Measurements from ENCODE around the gene TTLL4.
"Not testable (repeated sequence)": the region's sequence is repeated elsewhere in the genome, so short reads cannot be mapped to it uniquely, and the experiment has no call there.

TTLL4 gene

DNA sequence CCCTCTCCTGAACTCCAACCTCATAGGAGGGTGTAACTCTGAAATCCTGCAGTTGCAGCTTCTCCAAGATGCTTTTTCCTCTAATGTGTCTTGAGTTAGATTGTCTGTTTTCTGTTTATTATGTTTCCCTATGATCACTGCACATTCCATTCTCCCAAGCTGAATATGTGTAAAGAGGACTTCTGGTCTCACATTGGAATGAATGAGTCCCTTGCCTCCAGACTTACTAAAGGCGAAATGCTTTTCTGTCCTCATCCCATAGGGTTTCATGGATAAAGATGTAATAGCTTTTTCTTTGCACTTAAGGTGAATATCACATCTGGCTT is 35.8 kb downstream of the TTLL4 start:
- no peak for DNase-seq

DNA sequence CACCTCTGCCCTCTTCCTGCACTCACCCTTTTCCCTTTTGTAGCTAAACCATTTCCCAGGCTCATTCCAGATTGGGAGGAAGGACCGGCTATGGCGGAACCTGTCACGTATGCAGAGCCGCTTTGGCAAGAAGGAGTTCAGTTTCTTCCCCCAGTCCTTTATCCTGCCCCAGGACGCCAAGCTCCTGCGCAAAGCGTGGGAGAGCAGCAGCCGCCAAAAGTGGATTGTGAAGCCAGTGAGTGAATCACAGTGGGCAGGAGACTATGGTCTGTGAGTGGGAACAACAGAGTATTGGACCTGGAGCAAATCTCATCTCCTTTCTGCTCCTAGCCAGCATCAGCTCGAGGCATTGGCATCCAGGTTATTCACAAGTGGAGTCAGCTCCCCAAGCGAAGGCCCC is 36.3 kb downstream of the TTLL4 start:
- no peak for DNase-seq

DNA sequence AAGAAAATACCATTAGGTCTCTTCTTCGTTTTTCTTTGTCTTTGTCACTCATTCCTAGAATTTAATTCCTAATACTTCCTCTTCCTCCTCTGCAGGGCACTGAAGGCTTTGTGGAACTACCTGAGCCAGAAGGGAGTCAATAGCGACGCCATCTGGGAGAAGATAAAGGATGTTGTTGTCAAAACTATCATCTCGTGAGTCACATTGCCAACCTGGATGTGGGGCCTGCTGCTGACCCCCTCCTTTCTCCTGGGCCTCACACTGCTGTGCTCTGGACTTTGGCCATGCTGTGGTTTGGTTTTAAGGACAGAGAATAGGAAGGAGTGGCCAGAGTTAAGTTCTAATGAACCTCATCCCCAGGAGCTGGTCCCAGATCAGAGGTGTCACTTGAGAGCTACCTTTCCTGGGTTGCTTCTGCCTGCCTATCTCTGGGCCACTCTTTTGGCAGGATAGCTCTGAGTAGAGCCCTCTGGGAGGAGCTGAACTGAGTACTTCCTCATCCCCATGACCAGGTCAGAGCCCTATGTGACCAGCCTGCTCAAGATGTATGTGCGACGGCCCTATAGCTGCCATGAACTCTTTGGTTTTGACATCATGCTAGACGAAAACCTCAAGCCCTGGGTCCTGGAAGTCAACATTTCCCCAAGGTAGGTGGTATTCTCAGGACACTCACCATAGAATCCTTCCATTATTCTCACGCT is 38.3 kb downstream of the TTLL4 start:
- DNase-seq = no peak

DNA sequence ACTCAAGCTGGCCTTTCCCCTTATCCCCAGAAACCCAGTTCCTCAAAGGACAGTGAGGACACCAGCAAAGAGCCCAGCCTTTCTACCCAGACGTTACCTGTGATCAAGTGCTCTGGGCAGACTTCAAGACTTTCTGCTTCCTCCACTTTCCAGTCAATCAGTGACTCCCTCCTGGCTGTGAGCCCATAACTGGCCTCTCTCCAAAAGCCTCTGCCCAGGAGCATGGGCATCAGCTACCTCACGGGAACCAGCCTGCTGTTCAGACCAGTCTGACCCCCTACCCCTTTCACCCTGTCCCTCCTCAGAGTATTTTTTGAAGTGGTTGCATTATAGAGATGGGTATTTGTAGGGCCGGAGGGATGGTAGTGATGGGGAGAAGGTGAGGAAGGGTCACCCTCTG is 43.6 kb downstream of the TTLL4 start:
- no peak for DNase-seq

DNA sequence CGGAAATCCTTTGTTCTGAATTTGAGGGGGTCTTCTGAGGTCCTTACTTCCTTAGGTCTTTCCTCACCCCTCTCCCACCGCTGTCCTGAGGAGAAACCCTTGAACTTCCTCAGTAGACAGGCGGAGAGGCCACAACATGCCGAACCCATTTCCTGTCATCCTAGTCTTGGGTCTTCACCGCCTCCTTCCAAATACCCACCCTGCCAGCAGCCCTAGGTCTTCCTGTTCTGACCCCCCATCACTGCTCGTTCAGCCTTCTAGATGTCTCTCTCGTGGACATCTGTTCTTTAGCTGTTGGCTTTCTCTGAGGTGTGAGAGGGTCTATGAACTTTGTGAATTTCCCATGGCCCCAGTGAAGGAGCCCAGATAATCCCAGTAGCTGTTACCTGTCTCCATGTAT is 44.1 kb downstream of the TTLL4 start:
- no peak for DNase-seq

DNA sequence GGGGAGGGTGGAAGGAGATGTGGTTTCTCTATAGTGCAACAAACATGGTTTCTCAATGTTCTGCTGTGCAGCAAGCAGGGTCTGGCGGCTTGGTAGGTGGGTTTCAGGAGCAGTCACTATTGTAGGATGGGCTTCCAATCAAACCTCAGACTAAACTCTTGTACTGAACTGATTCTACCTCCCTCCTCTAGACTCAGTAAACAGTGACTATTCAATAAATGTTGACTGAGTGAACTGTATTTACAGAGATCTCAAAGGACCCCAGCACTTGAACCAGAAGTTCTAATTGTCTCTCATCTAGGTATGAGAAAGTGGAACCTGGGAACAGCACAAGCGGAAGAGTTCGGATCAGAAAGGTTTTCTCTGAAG is 44.5 kb downstream of the TTLL4 start:
- no peak for DNase-seq

DNA sequence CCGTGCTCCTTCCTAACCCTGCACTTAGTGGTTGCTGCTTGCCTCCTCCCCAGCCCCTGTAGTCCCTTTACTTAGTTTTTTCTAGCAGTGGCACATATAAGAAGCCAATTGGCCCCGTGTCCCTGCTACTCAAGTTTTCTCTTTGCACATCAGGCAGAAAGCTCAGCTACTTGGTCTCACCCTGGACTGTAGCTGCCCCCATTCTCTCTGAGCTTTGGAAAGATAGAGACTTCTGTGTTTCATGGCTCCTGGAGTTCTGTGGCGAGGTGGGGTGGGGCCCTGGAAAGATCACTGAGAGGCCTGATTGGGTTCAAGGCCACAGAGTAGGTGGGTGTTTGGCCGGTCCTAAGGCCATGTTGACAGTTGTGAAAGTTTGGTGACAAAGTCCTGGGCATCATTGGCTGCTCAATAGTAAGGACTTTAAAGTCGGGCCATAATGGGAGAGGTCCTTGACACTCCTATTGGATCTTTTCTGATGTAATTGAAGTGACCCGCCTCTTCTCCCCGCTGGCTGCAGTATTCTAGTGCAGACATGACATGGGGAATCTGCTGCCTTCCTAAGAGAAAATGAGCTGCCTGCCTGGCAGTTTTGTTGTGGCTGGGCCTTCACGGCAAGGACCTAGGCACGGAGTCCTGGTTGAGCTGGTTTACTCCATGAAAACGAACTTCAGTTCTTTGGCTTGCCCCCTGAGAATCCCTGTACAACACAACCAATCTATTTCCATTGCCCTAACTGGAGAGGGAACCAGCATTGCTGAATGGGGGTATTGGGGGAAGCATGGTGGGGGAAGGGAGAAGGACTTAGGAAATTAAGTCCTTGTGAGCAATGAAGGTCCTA is 45.2 kb downstream of the TTLL4 start:
- DNase-seq = no peak

DNA sequence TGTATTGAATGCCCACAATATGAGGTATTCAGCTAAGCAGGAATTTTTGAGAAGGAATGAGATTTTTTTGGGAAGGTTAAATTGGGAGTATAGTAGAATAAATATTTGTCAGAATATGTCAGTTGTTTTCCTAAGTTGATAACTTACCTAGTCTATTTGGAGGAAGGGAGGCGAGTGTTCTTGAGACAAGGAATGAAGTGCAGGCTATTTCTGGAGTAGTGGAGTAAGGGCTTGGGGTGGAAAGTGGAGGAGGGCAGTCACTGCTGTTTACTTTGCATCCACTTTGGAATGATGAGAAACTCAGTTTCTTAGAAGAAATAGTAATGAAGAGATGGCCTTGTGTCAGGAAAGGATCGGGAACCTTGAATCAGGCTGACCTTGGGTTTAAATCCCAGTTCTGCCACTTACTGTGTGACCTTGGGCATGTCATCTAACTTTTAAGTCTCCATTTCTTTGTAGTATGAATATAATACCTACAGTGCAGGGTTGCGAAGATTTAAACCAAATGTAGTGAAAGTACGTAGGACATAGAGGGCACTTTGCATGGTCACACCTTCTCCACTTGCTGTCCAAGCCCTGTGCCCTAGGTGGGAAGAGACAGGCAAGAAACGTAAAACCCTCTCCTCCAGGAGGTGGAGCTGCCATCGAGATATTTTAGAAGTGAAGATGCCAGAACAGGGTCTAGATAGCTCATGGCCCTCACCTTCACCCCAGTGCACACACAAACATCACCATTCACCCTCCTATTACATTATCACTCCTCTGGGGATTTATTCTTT is 46.2 kb downstream of the TTLL4 start:
- no peak for DNase-seq

DNA sequence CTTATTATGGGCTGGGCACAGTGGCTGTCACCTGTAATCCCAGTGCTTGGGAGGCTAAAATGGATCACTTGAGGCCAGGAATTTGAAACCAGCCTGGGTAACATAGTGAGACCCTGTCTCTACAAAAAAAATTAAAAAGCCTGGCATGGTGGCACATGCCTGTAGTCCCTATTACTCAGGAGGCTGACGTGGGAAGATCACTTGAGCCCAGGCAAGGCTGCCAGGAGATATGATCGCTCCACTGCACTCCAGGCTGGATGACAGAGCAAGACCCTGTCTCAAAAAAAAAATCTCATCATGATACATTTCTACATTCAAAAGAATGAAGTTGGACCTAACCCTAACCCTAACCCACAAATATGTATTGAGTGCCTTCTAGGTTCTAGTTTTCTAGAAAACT is 51.2 kb downstream of the TTLL4 start:
- no peak for DNase-seq

DNA sequence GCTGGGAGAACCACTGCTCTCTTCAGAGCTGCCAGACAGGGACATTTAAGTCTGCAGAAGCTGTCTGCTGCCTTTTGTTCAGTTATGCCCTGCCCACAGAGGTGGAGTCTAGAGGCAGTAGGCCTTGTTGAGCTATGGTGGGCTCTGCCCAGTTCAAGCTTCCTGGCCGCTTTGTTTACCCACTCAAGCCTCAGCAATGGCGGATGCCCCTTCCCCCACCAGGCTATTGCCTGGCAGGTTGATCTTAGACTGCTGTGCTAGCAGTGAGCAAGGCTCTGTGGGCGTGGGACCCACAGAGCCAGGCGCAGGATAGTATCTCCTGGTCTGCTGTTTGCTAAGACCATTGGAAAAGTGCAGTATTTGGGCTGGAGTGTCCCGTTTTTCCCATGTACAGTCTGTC is 62.1 kb downstream of the TTLL4 start:
- DNase-seq = not testable (repeated sequence)

DNA sequence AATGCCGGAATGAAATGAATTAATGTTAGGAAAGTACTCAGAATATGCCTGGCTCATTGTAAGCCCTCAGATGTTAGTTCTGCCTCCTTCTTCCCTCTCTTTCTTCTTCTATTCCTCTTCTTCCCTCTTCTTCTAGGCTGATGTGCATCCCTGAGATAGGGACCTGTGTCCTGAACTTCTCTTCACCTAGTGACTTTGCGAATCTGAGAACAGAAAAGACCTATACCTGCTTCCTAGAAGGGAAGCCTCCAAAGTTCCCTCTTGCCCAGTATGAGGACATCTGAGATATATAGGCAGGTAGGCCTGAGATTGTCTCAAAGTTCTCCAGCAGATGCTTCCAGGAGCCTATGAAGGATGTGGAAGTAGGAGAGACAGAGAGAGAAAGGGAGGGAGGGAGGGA is 63.2 kb downstream of the TTLL4 start:
- DNase-seq = no peak

DNA sequence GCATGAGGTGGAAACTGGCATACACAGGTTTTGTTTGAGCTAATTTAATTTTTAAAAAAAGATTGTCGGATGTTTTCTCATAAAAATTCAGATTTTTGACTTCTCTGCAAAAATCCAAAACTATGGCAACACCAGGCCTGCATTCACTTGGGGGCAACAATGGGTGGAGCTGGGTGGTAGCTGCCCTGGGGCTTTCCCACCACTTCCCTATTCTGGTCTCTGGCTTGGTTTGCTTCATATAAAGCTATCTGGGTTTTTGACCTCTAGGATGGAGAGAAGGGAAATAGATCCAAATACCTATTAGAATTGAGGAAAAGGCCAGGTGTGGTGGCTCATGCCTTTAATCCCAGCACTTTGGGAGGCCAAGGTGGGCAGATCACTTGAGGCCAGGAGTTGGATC is 65.9 kb downstream of the TTLL4 start:
- DNase-seq = no peak

DNA sequence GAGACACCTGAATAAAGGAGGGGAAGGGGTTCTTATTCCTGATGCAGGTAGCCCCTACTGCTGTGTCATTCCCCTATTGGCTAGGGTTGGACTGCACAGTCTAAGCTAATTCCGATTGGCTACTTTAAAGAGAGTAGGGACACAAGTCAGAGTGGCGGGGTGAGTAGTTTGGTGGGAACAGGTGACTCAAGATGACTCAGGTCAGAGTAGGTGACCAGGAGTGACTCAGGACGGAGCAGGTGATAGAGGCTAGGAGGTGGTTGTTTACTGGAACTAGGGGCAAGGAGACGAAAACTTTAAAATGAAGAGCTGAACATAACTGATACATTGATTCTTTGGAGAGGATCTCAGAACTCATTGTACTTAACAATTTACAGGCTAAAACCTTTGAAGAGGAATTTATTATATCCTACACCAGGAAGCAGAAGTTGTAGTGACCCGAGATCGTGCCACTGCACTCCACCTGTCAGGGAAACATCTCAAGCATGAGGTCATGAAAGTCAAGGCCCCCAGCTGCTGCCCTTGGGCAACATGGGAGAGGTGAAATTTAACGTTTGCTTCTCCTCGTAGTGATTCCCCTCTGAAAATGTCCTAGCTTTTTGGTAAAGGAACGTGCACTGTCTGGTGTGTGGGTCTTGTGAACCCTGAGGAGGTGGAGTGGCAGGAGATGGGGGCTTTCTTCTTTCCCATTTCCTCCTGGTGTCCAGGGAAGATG is 66.8 kb downstream of the TTLL4 start:
- DNase-seq = no peak

DNA sequence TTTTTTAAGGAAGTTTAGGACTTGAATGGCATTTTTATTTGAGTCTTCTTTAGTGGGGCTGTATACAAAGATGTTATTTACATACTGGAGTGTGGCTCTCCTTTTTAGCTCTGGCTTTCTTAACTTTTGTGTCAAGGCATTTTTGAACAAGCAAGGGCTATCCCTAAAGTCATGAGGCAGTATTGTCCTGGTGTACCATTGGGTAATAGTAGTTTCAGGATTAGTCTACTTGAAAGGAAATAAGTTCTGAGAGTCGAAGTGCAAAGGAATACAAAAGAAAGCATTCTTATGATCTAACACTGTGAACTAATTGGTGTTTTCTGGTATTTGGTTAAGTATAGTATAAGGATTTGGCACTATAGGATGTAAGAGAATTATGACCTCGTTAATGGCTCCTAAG is 69.4 kb downstream of the TTLL4 start:
- DNase-seq = no peak

DNA sequence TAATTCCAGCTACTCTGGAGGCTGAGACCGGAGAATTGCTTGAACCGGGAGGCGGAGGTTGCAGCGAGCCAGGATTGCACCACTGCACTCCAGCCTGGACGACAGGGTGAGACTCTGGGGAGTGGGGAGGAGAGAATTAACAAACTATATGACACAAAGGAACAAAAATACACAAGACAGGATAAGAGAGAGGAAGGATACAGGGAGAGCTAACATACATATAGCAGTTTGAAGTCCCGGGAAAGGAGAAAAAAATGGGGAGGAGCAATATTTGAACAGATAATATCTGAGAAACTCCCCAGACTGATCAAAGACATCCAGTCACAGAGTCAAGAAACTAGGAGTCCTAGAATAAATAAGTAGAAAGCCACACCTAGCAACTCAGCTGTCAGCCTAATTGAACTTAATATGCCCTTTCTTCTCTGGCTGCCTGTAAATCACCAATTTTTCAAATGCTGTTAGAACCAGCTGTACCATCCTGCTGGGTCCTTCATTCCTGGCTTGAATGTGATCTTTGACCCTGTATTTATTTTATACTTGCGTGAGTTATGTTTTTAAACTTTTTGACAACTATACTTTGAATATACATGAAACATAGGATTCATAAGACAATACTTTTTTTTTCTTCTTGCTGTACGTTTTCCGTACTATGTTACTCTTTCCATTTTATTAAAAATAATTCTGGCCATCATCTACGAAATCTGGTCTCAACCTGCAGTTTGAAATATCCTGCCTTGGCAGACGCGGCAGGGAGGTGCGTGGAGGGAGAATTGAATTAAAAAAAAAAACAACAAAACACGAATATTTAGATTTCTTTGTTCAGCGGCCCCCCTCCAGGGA is 70.4 kb downstream of the TTLL4 start:
- no peak for DNase-seq

DNA sequence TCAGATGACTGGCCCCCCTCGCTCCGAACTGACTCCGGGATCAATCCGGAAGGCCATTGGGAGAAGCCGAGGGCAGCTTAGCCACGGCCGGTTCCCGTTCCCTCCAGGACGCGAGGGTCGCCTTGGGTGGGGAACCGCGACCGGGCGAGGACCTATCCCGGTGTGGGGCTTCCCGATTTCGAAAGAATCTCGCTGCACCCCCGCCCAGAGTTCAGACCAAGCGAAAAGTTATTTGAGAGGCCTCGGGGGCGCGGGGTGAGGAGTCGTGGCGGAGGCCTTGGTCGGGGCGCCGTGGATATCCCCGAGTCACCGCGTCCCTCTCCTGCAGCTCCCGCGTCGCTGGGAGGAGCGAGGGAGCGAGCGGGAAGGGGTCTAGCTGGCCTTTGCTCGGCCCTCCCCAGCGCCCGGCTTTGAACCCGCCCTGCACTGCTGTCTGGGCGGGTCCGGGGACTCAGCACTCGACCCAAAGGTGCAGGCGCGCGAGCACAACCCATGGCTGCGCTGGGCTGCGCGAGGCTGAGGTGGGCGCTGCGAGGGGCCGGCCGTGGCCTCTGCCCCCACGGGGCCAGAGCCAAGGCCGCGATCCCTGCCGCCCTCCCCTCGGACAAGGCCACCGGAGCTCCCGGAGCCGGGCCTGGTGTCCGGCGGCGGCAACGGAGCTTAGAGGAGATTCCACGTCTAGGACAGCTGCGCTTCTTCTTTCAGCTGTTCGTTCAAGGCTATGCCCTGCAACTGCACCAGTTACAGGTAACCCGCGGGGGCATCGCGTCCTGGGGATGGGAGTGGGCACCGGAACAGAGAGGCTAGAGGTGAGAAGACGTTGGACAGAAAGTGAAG is 71.3 kb downstream of the TTLL4 start, which contains the start of gene CYP27A1:
Gene CYP27A1 (plus strand): TSS at position 457 of the 837 bp plus-strand sequence. CDS start 36 bp downstream, at position 493.
- DNase-seq = no peak

DNA sequence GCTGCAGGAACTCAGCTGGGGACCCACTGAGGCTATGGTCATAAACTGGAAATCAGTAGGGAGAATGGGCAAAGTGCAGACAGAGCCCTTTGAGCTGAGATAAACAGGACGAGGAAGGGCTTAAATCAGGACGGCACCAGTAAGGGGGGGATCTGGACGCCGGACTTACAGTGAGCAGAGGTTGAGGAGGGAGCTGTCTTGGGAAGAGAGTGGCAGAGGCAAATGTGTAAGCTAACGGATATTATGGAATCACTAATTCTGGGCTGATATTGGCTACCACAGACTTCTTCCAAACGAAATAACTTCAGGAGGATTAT is 71.9 kb downstream of the TTLL4 start:
- no peak for DNase-seq

DNA sequence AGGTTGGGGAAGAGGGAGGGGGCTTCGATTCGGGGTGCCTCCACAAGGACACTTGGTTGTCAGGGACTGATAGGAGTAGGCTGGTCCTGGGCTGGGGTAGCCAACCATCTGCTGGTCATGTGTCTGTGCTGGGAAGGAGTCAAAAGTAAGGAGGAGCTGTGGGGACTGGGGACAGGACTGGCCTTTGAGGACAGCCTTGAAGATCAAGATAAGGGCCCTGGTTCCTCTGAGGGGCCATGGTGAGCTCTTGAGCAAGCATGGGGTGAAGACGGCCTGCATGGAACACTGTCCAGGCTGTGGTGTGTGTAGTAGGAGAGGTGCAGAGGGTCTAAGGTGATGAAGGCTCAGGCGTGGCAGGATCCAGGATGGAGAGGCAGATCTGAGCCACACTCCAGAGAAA is 73.1 kb downstream of the TTLL4 start:
- DNase-seq = no peak

DNA sequence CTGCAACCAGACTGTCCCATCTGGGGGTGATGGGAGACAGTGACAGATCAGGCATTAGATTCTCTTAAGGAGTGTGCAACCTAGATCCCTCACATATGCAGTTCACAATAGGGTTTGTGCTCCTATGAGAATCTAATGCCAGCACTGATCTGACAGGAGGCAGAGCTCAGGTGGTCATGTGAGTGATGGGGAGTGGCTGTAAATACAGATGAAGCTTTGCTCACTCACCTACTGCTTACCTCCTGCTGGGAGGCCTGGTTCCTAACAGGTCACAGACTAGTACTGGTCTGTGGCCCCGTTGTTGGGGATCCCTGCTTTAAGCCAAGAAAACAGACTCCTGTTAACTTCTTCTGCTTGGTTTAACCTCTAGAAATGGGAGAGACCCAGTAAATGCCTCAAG is 74.5 kb downstream of the TTLL4 start:
- DNase-seq = no peak

DNA sequence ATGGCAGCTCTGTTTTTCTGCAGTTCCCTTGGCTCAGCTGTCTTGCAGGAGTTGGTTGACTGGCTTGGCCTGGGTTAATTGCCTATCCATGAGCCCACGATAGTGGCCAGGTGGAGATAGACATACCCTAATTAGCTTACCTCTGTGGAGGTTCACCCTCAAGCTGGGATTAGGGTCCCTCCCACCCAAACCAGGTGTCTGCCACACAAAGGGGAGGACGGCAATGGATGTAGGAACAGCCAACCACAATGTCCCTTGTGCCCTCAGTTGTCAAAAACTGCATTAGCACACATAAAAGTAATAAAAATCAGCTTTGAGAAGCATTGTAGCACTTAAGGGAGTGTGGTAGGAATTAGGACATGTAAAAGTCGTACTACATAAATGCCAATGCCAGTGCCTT is 75.5 kb downstream of the TTLL4 start:
- no peak for DNase-seq

DNA sequence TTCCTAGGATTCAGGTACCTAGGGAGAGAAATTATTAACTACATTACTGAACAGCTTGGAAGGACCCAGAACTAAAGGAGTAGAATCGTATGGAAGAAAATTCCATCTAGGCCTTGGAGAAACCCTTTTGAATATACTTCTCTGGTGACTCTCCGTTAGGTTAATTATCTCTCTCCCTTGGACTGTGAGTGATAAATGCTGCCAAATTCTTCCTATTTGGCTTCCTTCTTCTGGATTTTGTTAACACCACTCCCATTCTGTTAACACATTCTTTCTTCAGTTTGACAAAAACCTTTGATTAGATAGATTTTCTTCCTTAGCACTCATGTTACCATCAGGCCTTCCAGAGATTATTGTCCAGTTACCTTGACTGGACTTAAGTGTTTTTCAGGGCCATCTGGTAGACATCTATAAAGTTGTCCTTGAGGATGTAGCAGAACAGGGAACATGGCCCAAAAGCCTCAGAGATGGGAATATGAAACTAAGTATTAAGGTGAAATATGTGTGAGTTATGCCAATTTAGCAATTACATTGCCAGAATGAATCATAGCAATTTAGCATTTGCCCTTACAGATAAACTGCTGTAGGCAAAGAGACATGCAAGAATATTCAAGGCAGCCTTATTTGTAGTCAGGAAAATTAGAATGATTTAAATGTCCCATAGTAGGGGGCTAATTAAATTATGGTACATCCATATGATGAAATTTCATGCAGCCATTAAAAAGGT is 78.1 kb downstream of the TTLL4 start:
- DNase-seq = no peak

Measured in effector CD8-positive, alpha-beta T cell (primary cell).